SH-SY5Y (cell line): ENCODE data around the gene ERH.

Experiments used
- GATA2 ChIP-seq: IDR thresholded peaks from 2 replicates; pipeline ENCODE4 v1.6.1; 2011; ENCODE audit warnings: mild to moderate bottlenecking, low read depth, low read length
- GATA3 ChIP-seq: IDR thresholded peaks from 2 replicates; pipeline ENCODE4 v1.6.1; 2011; ENCODE audit warnings: low read depth, mild to moderate bottlenecking, low read length, moderate library complexity

GRCh38 chr14:69370061-69370460 lies 28.0 kb downstream of the ERH start:
- TF ChIP-seq GATA3 (no peak), GATA2 (no peak)
